ENCODE data around the gene STAC3.

GRCh38 chr12:57263096-57263495, 12.1 kb upstream of the STAC3 start:
- TF ChIP-seq ZNF703 (CRISPR knock-in tag; IDR thresholded peaks at IDR 0.05; ENCODE audit: borderline replicate concordance) (no peak), ELF1 (CRISPR knock-in tag; IDR thresholded peaks at IDR 0.05) (no peak), ZNF274 (CRISPR knock-in tag; IDR thresholded peaks at IDR 0.05) (no peak)
